HG03469 (cell line): Measurements from ENCODE around the gene MRPS12.
A peak's percentile ranks its signal among the peaks of the same experiment; 100 is the strongest.
"Not testable (repeated sequence)": the region's sequence is repeated elsewhere in the genome, so short reads cannot be mapped to it uniquely, and the experiment has no call there.

ENCODE experiments used
- ATAC-seq: cut with Tn5 transposase; IDR thresholded peaks from one replicate; pipeline ENCODE4 v1.9.1; 2021; ENCODE audit warnings: mild to moderate bottlenecking, moderate library complexity, moderate number of reproducible peaks; ENCODE audit not compliant: unreplicated experiment

The MRPS12 gene

GRCh38 chr19:38932425-38933179 is 1.9 kb downstream of the MRPS12 start:
- no peak for ATAC-seq

- ATAC-seq: no peak
Measured at GRCh38 chr19:38933544-38933943, 2.8 kb downstream of the MRPS12 start.

GRCh38 chr19:38939957-38940356 is 9.2 kb downstream of the MRPS12 start:
- no peak for ATAC-seq

GRCh38 chr19:38941466-38941865 is 10.7 kb downstream of the MRPS12 start:
- not testable (repeated sequence) for ATAC-seq

- ATAC-seq: no peak
Measured at GRCh38 chr19:38941979-38942378, 11.2 kb downstream of the MRPS12 start.

GRCh38 chr19:38942471-38943181 is 11.9 kb downstream of the MRPS12 start:
- no peak for ATAC-seq

- ATAC-seq: no peak
Measured at GRCh38 chr19:38944981-38945506, 14.3 kb downstream of the MRPS12 start.

GRCh38 chr19:38945562-38946228 is 15.0 kb downstream of the MRPS12 start:
- no peak for ATAC-seq

- no peak for ATAC-seq
Measured at GRCh38 chr19:38946229-38947010, 15.7 kb downstream of the MRPS12 start.

- peak; percentile 50 for ATAC-seq
Measured at GRCh38 chr19:38949580-38950367, 19.0 kb downstream of the MRPS12 start.

- no peak for ATAC-seq
Measured at GRCh38 chr19:38951187-38951586, 20.4 kb downstream of the MRPS12 start.

GRCh38 chr19:38952395-38953165 is 21.8 kb downstream of the MRPS12 start:
- ATAC-seq: no peak

- no peak for ATAC-seq
Measured at GRCh38 chr19:38953677-38954076, 22.9 kb downstream of the MRPS12 start.

- no peak for ATAC-seq
Measured at GRCh38 chr19:38956264-38956663, 25.5 kb downstream of the MRPS12 start.

GRCh38 chr19:38958301-38958700 is 27.6 kb downstream of the MRPS12 start:
- no peak for ATAC-seq

GRCh38 chr19:38959618-38960017 is 28.9 kb downstream of the MRPS12 start:
- ATAC-seq: no peak

- no peak for ATAC-seq
Measured at GRCh38 chr19:38964738-38965137, 34.0 kb downstream of the MRPS12 start.

GRCh38 chr19:38966149-38966548 is 35.4 kb downstream of the MRPS12 start:
- not testable (repeated sequence) for ATAC-seq
